HepG2 (cell line): Measurements from ENCODE around the gene VCPKMT. TPM values are rescaled to one million over a fixed set of nuclear protein-coding genes. Genes with fewer than 3 reads are reported as not detected.
A peak's percentile ranks its signal among the peaks of the same experiment; 100 is the strongest.

ENCODE experiments used
- ELF3 ChIP-seq: IDR thresholded peaks from 2 replicates; pipeline ENCODE4 v1.6.1; 2016; ENCODE audit warnings: missing genetic modification reagents, missing compliant biosample characterization
- EZH2 ChIP-seq: conservative IDR thresholded peaks from 2 replicates; pipeline ENCODE4 v1.6.1; 2012; ENCODE audit warnings: mild to moderate bottlenecking, low read depth, low read length, moderate library complexity
- HCFC1 ChIP-seq: fragments of 150-350 bp; IDR thresholded peaks from 2 replicates; pipeline ENCODE4 v1.6.1; 2014; ENCODE audit warnings: low read depth, low read length
- MEF2D ChIP-seq: sonication (generic); formaldehyde crosslinking; IDR thresholded peaks from 2 replicates; pipeline ENCODE4 v1.5.1; 2020; ENCODE audit warnings: mild to moderate bottlenecking, missing genetic modification reagents
- MYC ChIP-seq: sonication (generic); formaldehyde crosslinking; IDR thresholded peaks from 2 replicates; pipeline ENCODE4 v1.9.0; 2021; ENCODE audit warnings: missing genetic modification reagents, borderline replicate concordance
- POLR2A ChIP-seq, 2 experiments: IDR thresholded peaks; 2 replicates each; pipeline ENCODE4 v1.6.1; 2011; ENCODE audit warnings: low read depth in 2 of 2, low read length in 2 of 2, mild to moderate bottlenecking in 1 of 2, moderate library complexity in 1 of 2; ENCODE audit not compliant: insufficient read depth in 1 of 2
- REL ChIP-seq: sonication (generic); formaldehyde crosslinking; conservative IDR thresholded peaks from 2 replicates; pipeline ENCODE4 v1.8.0; 2022; ENCODE audit warnings: mild to moderate bottlenecking, missing genetic modification reagents, moderate library complexity
- STAG1 ChIP-seq: sonication (generic); formaldehyde crosslinking; IDR thresholded peaks from 2 replicates; pipeline ENCODE4 v1.4.0; 2020; ENCODE audit warnings: missing genetic modification reagents
- TEAD3 ChIP-seq: optimal IDR thresholded peaks from 2 replicates; pipeline ENCODE3; 2016; ENCODE audit warnings: borderline replicate concordance
- polyA plus RNA-seq, 8 experiments: library from polyadenylated mRNA; depleted of rRNA in 3 of 8; stranded (reverse) in 7 of 8; unstranded in 1 of 8; fragments of >200 nt; fragmentation: Illumina TruSeq in 4 of 8; extraction: Trizol in 4 of 8; gene quantifications; 2 replicates each; pipeline versions ENCODE4 v1.2.1 to v1.2.3, GENCODE V29; 2011 to 2016; ENCODE audit warnings: low read depth in 4 of 8, missing spikeins in 1 of 8, mixed read lengths in 1 of 8; ENCODE audit not compliant: insufficient read depth in 1 of 8
- total RNA-seq, 5 experiments: library from RNA; depleted of rRNA; stranded (reverse); fragments of >200 nt; fragmentation: Illumina TruSeq; extraction: Trizol; gene quantifications; 2 replicates each; pipeline ENCODE4 v1.2.3, GENCODE V29; 2016; ENCODE audit warnings: low read depth in 1 of 5
- TF ChIP-seq, protein P1 (sequence below), 2 experiments: sonication (generic) in 1 of 2; formaldehyde crosslinking in 1 of 2; IDR thresholded peaks; 2 replicates each; pipeline versions ENCODE4 v1.6.1 to v1.9.0; 2014 to 2022; ENCODE audit warnings: antibody characterized with exemption in 1 of 2, borderline replicate concordance in 1 of 2, inconsistent platforms in 1 of 2, low read depth in 1 of 2, missing genetic modification reagents in 1 of 2
- TF ChIP-seq, protein P2 (sequence below): sonication (generic); formaldehyde crosslinking; IDR thresholded peaks from 2 replicates; pipeline ENCODE4 v1.4.0; 2020; ENCODE audit warnings: missing genetic modification reagents
- TF ChIP-seq, protein P3 (sequence below): sonication (generic); formaldehyde crosslinking; IDR thresholded peaks from 2 replicates; pipeline ENCODE4 v1.5.0; 2020; ENCODE audit warnings: mild to moderate bottlenecking, missing genetic modification reagents, moderate library complexity
- TF ChIP-seq, protein P4 (sequence below): IDR thresholded peaks from 2 replicates; pipeline ENCODE4 v1.6.1; 2012; ENCODE audit warnings: low read depth, low read length, improper control_type of control experiment
- TF ChIP-seq, protein P5 (sequence below): IDR thresholded peaks from 2 replicates; pipeline ENCODE4 v1.6.1; 2016; ENCODE audit warnings: mild to moderate bottlenecking

VCPKMT gene
- total and polyA plus RNA-seq, 2 of the 13 experiments (the other 11 are each of a cell fraction or from before 2014, with no cell fraction given): 3.9 to 5.4 TPM

DNA sequence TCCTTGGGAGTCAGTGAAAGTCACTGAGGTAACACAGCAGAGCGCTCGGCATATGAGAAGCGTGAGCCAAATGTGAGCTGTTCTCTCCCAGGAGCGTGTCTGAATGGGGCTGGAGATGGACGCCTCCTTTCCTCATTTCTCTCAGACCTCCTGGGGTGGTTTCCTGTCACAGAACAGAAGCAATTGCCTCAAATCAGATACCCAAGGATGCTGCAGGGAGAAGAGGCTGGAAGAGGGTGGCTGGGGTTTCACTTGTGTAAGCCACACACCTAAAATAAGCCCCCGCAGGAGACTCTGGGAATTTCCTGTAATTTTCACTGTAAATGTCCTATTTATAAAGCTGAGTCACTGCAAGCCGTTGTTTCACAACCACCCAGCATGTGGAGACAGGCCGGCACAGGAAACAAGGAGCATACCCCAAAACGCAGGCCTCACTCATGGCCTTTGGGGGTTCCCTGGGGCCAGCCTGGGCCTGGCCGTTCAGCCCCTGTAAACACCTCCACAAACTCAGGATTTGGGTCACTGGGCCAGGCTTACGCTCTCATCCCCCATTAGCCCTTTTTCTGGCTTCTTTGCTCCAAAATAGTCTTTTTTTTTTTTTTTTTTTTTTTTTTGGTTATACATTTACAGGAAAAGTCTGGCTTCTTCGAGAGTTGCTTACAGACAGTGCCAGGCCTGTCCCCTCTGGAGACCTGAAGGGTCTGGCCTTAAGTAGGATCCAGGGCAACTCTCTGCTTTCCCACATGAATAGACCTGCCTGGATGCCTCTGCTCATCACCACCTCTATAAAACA is 55.3 kb downstream of the VCPKMT start (continued):
- TF ChIP-seq, protein P1, sequence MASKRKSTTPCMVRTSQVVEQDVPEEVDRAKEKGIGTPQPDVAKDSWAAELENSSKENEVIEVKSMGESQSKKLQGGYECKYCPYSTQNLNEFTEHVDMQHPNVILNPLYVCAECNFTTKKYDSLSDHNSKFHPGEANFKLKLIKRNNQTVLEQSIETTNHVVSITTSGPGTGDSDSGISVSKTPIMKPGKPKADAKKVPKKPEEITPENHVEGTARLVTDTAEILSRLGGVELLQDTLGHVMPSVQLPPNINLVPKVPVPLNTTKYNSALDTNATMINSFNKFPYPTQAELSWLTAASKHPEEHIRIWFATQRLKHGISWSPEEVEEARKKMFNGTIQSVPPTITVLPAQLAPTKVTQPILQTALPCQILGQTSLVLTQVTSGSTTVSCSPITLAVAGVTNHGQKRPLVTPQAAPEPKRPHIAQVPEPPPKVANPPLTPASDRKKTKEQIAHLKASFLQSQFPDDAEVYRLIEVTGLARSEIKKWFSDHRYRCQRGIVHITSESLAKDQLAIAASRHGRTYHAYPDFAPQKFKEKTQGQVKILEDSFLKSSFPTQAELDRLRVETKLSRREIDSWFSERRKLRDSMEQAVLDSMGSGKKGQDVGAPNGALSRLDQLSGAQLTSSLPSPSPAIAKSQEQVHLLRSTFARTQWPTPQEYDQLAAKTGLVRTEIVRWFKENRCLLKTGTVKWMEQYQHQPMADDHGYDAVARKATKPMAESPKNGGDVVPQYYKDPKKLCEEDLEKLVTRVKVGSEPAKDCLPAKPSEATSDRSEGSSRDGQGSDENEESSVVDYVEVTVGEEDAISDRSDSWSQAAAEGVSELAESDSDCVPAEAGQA (IDR thresholded peaks at IDR 0.05; ENCODE audit: low read depth): no peak
- TF ChIP-seq, protein P1 (CRISPR knock-in tag; IDR thresholded peaks at IDR 0.05; ENCODE audit: borderline replicate concordance): 0 out of 2 replicates have a peak, but pooled peaks have one; percentile 49
- TF ChIP-seq, protein P2, sequence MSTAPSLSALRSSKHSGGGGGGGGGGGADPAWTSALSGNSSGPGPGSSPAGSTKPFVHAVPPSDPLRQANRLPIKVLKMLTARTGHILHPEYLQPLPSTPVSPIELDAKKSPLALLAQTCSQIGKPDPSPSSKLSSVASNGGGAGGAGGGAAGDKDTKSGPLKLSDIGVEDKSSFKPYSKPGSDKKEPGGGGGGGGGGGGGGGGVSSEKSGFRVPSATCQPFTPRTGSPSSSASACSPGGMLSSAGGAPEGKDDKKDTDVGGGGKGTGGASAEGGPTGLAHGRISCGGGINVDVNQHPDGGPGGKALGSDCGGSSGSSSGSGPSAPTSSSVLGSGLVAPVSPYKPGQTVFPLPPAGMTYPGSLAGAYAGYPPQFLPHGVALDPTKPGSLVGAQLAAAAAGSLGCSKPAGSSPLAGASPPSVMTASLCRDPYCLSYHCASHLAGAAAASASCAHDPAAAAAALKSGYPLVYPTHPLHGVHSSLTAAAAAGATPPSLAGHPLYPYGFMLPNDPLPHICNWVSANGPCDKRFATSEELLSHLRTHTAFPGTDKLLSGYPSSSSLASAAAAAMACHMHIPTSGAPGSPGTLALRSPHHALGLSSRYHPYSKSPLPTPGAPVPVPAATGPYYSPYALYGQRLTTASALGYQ (CRISPR knock-in tag): peak; percentile 50; the same call in 1 of the 2 replicates
- TF ChIP-seq TEAD3 (peak; percentile 12), STAG1 (CRISPR knock-in tag) (no peak), REL (CRISPR knock-in tag) (no peak), HCFC1 (no peak), ELF3 (0 out of 2 replicates have a peak, but pooled peaks have one; percentile 38), MYC (CRISPR knock-in tag) (peak; percentile 84), MEF2D (peak; percentile 29; the same call in 1 of the 2 replicates), POLR2A (IDR thresholded peaks at IDR 0.05; ENCODE audit: insufficient read depth in 1 of 2, low read depth in 2 of 2, low read length in 2 of 2) (peak in 1 of 2 experiments; percentile 45; a peak in 1 of 4 replicates), EZH2 (no peak)
- TF ChIP-seq, protein P3, sequence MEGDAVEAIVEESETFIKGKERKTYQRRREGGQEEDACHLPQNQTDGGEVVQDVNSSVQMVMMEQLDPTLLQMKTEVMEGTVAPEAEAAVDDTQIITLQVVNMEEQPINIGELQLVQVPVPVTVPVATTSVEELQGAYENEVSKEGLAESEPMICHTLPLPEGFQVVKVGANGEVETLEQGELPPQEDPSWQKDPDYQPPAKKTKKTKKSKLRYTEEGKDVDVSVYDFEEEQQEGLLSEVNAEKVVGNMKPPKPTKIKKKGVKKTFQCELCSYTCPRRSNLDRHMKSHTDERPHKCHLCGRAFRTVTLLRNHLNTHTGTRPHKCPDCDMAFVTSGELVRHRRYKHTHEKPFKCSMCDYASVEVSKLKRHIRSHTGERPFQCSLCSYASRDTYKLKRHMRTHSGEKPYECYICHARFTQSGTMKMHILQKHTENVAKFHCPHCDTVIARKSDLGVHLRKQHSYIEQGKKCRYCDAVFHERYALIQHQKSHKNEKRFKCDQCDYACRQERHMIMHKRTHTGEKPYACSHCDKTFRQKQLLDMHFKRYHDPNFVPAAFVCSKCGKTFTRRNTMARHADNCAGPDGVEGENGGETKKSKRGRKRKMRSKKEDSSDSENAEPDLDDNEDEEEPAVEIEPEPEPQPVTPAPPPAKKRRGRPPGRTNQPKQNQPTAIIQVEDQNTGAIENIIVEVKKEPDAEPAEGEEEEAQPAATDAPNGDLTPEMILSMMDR (CRISPR knock-in tag): 0 out of 2 replicates have a peak, but pooled peaks have one; percentile 3
- TF ChIP-seq, protein P4, sequence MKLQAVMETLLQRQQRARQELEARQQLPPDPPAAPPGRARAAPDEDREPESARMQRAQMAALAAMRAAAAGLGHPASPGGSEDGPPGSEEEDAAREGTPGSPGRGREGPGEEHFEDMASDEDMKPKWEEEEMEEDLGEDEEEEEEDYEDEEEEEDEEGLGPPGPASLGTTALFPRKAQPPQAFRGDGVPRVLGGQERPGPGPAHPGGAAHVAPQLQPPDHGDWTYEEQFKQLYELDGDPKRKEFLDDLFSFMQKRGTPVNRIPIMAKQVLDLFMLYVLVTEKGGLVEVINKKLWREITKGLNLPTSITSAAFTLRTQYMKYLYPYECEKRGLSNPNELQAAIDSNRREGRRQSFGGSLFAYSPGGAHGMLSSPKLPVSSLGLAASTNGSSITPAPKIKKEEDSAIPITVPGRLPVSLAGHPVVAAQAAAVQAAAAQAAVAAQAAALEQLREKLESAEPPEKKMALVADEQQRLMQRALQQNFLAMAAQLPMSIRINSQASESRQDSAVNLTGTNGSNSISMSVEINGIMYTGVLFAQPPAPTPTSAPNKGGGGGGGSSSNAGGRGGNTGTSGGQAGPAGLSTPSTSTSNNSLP: 0 out of 2 replicates have a peak, but pooled peaks have one; percentile 19
- TF ChIP-seq, protein P5, sequence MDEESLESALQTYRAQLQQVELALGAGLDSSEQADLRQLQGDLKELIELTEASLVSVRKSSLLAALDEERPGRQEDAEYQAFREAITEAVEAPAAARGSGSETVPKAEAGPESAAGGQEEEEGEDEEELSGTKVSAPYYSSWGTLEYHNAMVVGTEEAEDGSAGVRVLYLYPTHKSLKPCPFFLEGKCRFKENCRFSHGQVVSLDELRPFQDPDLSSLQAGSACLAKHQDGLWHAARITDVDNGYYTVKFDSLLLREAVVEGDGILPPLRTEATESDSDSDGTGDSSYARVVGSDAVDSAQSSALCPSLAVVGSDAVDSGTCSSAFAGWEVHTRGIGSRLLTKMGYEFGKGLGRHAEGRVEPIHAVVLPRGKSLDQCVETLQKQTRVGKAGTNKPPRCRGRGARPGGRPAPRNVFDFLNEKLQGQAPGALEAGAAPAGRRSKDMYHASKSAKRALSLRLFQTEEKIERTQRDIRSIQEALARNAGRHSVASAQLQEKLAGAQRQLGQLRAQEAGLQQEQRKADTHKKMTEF (CRISPR knock-in tag): peak; percentile 37; the same call in 1 of the 2 replicates
